ENCODE measurements around the gene DTWD2. TPM values are rescaled to one million over a fixed set of nuclear protein-coding genes. Genes with fewer than 3 reads are reported as not detected.

The DTWD2 gene
- total RNA-seq, 3 donors from 2014 or later (not counting 1 experiment from before 2014, with no cell fraction given): 3.7 to 6.0 (median 4.1) TPM

GRCh38 chr5:118791926-118792734 lies 196.2 kb downstream of the DTWD2 start:
- Mint-ChIP-seq H3K27me3 (ENCODE audit: low read depth in 2 of 2) (peaks cover 0 to 3% of the 10 kb centered on the region in 2 donors), H3K27ac (no peak overlapping the region), H3K4me3 (no peak overlapping the region), H3K9me3 (no peaks in the 10 kb centered on the region), H3K36me3 (no peaks in the 10 kb centered on the region), H3K4me1 (no peaks in the 10 kb centered on the region)
- H3K4me1 ChIP-seq (ENCODE audit: control insufficient read depth, insufficient read depth, low read length): no peaks in the 10 kb centered on the region
- H3K27ac ChIP-seq (ENCODE audit: low read length): no peak overlapping the region
- H3K27me3 ChIP-seq (ENCODE audit: control insufficient read depth, insufficient read depth, low read length): no peaks in the 10 kb centered on the region
- intact Hi-C loops (cut with micrococcal nuclease): no loop called here
- H3K9me3 ChIP-seq (ENCODE audit: control insufficient read depth, insufficient read depth, low read length): no peaks in the 10 kb centered on the region
- no peak overlapping the region for H3K4me3 ChIP-seq (ENCODE audit: low read length)
- TF ChIP-seq CTCF (IDR thresholded peaks at IDR 0.05): peak; percentile 13
- WGBS (ENCODE audit: insufficient coverage): 57% methylated on average over 6 of the region's 7 CpGs
- peak in 1 of 2 donors; percentile 40 for DNase-seq
- H3K36me3 ChIP-seq (ENCODE audit: control insufficient read depth, insufficient read depth, low read length): no peaks in the 10 kb centered on the region
- ATAC-seq: peak in 2 of 3 donors; percentile 61 to 64

GRCh38 chr5:118789366-118789765 lies 199.0 kb downstream of the DTWD2 start:
- DNase-seq (no peak), ATAC-seq (no peak)
- H3K9me3 ChIP-seq (ENCODE audit: control insufficient read depth, insufficient read depth, low read length): no peaks in the 10 kb centered on the region
- Mint-ChIP-seq H3K4me1 (no peaks in the 10 kb centered on the region), H3K27ac (no peak overlapping the region), H3K9me3 (no peaks in the 10 kb centered on the region), H3K4me3 (no peak overlapping the region), H3K27me3 (ENCODE audit: low read depth in 2 of 2) (peaks cover 0 to 3% of the 10 kb centered on the region in 2 donors), H3K36me3 (no peaks in the 10 kb centered on the region)
- no peak overlapping the region for H3K4me3 ChIP-seq (ENCODE audit: low read length)
- H3K27me3 ChIP-seq (ENCODE audit: control insufficient read depth, insufficient read depth, low read length): no peaks in the 10 kb centered on the region
- intact Hi-C loops (cut with micrococcal nuclease): no loop called here
- H3K27ac ChIP-seq (ENCODE audit: low read length): no peak overlapping the region
- H3K36me3 ChIP-seq (ENCODE audit: control insufficient read depth, insufficient read depth, low read length): no peaks in the 10 kb centered on the region
- H3K4me1 ChIP-seq (ENCODE audit: control insufficient read depth, insufficient read depth, low read length): no peaks in the 10 kb centered on the region
- TF ChIP-seq CTCF (IDR thresholded peaks at IDR 0.05): no peak

GRCh38 chr5:118788351-118788750 lies 200.0 kb downstream of the DTWD2 start:
- no peaks in the 10 kb centered on the region for H3K27me3 ChIP-seq (ENCODE audit: control insufficient read depth, insufficient read depth, low read length)
- no peak overlapping the region for H3K4me3 Mint-ChIP-seq
- ATAC-seq: no peak
- H3K9me3 Mint-ChIP-seq: no peaks in the 10 kb centered on the region
- DNase-seq: no peak
- no peaks in the 10 kb centered on the region for H3K36me3 ChIP-seq (ENCODE audit: control insufficient read depth, insufficient read depth, low read length)
- no peak overlapping the region for H3K4me3 ChIP-seq (ENCODE audit: low read length)
- no peak overlapping the region for H3K27ac Mint-ChIP-seq
- no peaks in the 10 kb centered on the region for H3K4me1 Mint-ChIP-seq
- H3K36me3 Mint-ChIP-seq: no peaks in the 10 kb centered on the region
- H3K9me3 ChIP-seq (ENCODE audit: control insufficient read depth, insufficient read depth, low read length): no peaks in the 10 kb centered on the region
- WGBS (ENCODE audit: insufficient coverage): 83% methylated on average over 2 of the region's 2 CpGs
- H3K27me3 Mint-ChIP-seq (ENCODE audit: low read depth in 2 of 2): peaks cover 0 to 3% of the 10 kb centered on the region in 2 donors
- H3K27ac ChIP-seq (ENCODE audit: low read length): no peak overlapping the region
- intact Hi-C loops (cut with micrococcal nuclease): no loop called here
- TF ChIP-seq CTCF (IDR thresholded peaks at IDR 0.05): no peak
- no peaks in the 10 kb centered on the region for H3K4me1 ChIP-seq (ENCODE audit: control insufficient read depth, insufficient read depth, low read length)

Other genes starting within 250 kb of the DTWD2 start
- gene DMXL1, start 82.5 kb upstream of the DTWD2 start, total RNA-seq: 10 to 100 TPM; 36.7 to 43.0 (median 39.9) TPM

Data from natural killer cell (primary cell).